ENCODE data around the gene STK32A. TPM values are rescaled to one million over a fixed set of nuclear protein-coding genes. Genes with fewer than 3 reads are reported as not detected.
"Not testable (repeated sequence)": the region's sequence is repeated elsewhere in the genome, so short reads cannot be mapped to it uniquely, and the experiment has no call there.

Gene STK32A
- total RNA-seq, 1 experiment from 2014 or later: 6.8 TPM

DNA sequence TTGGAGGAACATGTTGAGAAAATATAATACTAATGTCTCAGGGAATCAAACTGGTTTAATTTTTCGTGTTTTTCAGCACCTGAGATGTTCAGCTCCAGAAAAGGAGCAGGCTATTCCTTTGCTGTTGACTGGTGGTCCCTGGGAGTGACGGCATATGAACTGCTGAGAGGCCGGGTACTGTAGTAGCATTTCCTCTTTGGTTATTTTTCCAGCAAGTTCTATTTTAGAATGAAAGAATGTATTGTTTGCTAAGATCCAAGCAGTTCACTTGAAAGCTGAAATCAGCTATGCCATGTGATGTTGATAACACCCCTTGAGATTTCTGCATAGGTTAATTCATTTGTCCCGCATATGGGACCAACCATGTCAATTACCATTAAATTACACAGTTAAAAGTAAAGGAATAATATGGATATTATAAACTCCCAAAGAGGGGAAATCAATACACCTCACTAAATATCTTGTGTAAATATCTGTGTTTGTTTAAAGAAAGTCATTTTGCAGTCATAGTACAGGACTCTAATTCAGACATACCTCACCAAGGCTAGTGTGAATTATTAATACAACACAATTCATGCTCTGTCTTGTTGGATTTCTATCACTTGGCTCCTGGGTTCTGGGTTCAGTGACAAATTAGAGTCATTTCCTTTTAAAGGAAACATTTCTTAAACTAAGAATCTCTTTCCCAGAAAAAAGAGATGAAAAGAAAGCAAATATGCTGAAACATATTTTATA lies 126.8 kb downstream of the STK32A start:
- no TSS peak for BruUV-seq (replicated peaks)
- no peaks in the 10 kb centered on the region for H3K36me3 ChIP-seq (ENCODE audit: low read depth, low read length)
- intact Hi-C loops (cut with micrococcal nuclease): no loop called here

DNA sequence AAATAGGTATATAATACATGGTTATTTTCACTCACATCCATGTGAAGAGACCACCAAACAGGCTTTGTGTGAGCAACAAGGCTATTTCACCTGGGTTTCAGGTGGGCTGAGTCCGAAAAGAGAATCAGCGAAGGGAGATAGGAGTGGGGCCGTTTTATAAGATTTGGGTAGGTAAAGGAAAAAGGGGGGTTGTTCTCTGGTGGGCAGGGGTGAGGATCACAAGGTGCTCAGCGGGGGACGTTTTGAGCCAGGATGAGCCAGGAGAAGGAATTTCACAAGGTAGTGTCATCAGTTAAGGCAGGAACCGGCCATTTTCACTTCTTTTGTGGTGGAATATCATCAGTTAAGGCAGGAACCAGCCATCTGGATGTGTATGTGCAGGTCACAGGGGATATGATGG lies 132.6 kb downstream of the STK32A start:
- H3K4me2 ChIP-seq (ENCODE audit: low read length); H3K27ac ChIP-seq (ENCODE audit: low read length); H3K9ac ChIP-seq (ENCODE audit: low read length); H3K9me3 ChIP-seq (ENCODE audit: low read length); H3K27me3 ChIP-seq (ENCODE audit: low read length); POLR2A ChIA-PET (ENCODE audit: unreplicated experiment); H3F3A ChIP-seq (ENCODE audit: low read length, unreplicated experiment); ATAC-seq; intact Hi-C loops (cut with micrococcal nuclease); BruUV-seq (replicated peaks); H3K9me2 ChIP-seq (replicated peaks; ENCODE audit: low read length); H3K4me3 ChIP-seq (ENCODE audit: low read length); CTCF ChIA-PET; H3K36me3 ChIP-seq (ENCODE audit: low read depth, low read length); H3K4me1 ChIP-seq (ENCODE audit: insufficient read depth, low read length); H3K79me2 ChIP-seq (ENCODE audit: low read length); H2AFZ ChIP-seq (ENCODE audit: low read length); H4K20me1 ChIP-seq (ENCODE audit: low read length); DNase-seq: not testable (repeated sequence)

More for the DNA sequence above, 126.8 kb downstream of the STK32A start:
- H3K9me3 ChIP-seq (ENCODE audit: low read length): no peaks in the 10 kb centered on the region
- no peak overlapping the region for H2AFZ ChIP-seq (ENCODE audit: low read length)
- no peak overlapping the region for H3K4me2 ChIP-seq (ENCODE audit: low read length)
- H3K9me2 ChIP-seq (replicated peaks; ENCODE audit: low read length): no peaks in the 10 kb centered on the region
- TF ChIP-seq EZH2phosphoT487 (IDR thresholded peaks at IDR 0.05; ENCODE audit: borderline replicate concordance, low read length): no peak
- TF ChIP-seq, protein P1, sequence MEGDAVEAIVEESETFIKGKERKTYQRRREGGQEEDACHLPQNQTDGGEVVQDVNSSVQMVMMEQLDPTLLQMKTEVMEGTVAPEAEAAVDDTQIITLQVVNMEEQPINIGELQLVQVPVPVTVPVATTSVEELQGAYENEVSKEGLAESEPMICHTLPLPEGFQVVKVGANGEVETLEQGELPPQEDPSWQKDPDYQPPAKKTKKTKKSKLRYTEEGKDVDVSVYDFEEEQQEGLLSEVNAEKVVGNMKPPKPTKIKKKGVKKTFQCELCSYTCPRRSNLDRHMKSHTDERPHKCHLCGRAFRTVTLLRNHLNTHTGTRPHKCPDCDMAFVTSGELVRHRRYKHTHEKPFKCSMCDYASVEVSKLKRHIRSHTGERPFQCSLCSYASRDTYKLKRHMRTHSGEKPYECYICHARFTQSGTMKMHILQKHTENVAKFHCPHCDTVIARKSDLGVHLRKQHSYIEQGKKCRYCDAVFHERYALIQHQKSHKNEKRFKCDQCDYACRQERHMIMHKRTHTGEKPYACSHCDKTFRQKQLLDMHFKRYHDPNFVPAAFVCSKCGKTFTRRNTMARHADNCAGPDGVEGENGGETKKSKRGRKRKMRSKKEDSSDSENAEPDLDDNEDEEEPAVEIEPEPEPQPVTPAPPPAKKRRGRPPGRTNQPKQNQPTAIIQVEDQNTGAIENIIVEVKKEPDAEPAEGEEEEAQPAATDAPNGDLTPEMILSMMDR (conservative IDR thresholded peaks at IDR 0.05; ENCODE audit: low read depth, low read length): no peak
- no peak for TF ChIP-seq EZH2 (IDR thresholded peaks at IDR 0.05; ENCODE audit: low read length, unreplicated experiment)
- ATAC-seq (peak; percentile 54), DNase-seq (peak; percentile 29)
- no peak overlapping the region for H3K27ac ChIP-seq (ENCODE audit: low read length)
- H3K79me2 ChIP-seq (ENCODE audit: low read length): no peaks in the 10 kb centered on the region
- ChIA-PET CTCF (no interaction called here), POLR2A (ENCODE audit: unreplicated experiment) (no interaction called here)
- no peak overlapping the region for H3K9ac ChIP-seq (ENCODE audit: low read length)
- H3K27me3 ChIP-seq (ENCODE audit: low read length): no peaks in the 10 kb centered on the region
- H3K4me3 ChIP-seq (ENCODE audit: low read length): no peak overlapping the region
- peaks cover 35% of the 10 kb centered on the region for H3K4me1 ChIP-seq (ENCODE audit: insufficient read depth, low read length)
- no peaks in the 10 kb centered on the region for H4K20me1 ChIP-seq (ENCODE audit: low read length)
- no peaks in the 10 kb centered on the region for H3F3A ChIP-seq (ENCODE audit: low read length, unreplicated experiment)

DNA sequence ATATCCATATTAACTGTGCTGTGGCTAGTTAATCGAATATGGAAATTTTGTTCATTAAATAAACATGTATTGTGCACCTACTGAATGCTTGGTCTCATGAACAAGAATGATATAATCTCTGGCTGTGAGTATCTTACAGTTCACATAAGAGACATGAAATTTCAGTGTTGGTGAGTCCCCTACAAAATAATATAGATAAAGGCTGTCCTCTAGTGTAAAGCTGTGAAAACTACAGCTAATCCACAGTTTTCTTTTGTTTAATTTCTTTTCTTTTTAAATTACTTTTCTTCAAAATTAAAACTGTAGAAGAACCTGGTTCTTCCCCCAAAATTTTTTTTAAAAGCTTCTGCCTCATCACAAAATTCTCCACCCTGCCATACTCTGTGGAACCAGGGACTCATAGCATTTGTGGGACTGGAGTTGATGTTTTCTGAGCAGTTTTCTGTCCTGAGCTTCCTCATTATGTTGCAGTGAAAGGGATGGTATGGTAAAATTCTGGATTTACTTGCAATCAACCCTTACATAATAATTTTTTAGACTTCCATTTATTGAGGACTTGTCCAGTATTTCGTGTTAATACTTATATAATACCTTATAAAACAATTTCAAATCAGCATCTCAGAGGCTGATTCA lies 135.0 kb downstream of the STK32A start:
- Histone ChIP-seq H4K20me1 (ENCODE audit: low read length) (no peaks in the 10 kb centered on the region), H3K27ac (ENCODE audit: low read length) (no peak overlapping the region), H3K4me3 (ENCODE audit: low read length) (no peak overlapping the region), H3K9ac (ENCODE audit: low read length) (no peak overlapping the region), H3K9me2 (replicated peaks; ENCODE audit: low read length) (no peaks in the 10 kb centered on the region), H3K9me3 (ENCODE audit: low read length) (no peaks in the 10 kb centered on the region), H3K27me3 (ENCODE audit: low read length) (no peaks in the 10 kb centered on the region), H3K79me2 (ENCODE audit: low read length) (no peaks in the 10 kb centered on the region), H3K36me3 (ENCODE audit: low read depth, low read length) (no peaks in the 10 kb centered on the region), H3K4me2 (ENCODE audit: low read length) (no peak overlapping the region), H2AFZ (ENCODE audit: low read length) (no peak overlapping the region), H3K4me1 (ENCODE audit: insufficient read depth, low read length) (no peaks in the 10 kb centered on the region), H3F3A (ENCODE audit: low read length, unreplicated experiment) (no peaks in the 10 kb centered on the region)
- DNase-seq (peak; percentile 41), ATAC-seq (no peak)
- CTCF ChIA-PET: interaction anchor here (0.6 to 2.5 kb wide), 8 partner anchors 28 to 209 kb away, joined by 3 to 27 read pairs (median 5); partner anchors contain the start of gene STK32A
- intact Hi-C loops (cut with micrococcal nuclease): loop anchor here (1.0 to 10.0 kb wide), 4 partner anchors 146 to 827 kb away; no protein-coding TSS in a partner anchor
- POLR2A ChIA-PET (ENCODE audit: unreplicated experiment): no interaction called here
- TF ChIP-seq EZH2 (IDR thresholded peaks at IDR 0.05; ENCODE audit: low read length, unreplicated experiment) (no peak), EZH2phosphoT487 (IDR thresholded peaks at IDR 0.05; ENCODE audit: borderline replicate concordance, low read length) (no peak)
- TF ChIP-seq, protein P1 (conservative IDR thresholded peaks at IDR 0.05; ENCODE audit: low read depth, low read length): peak; percentile 76
- BruUV-seq (replicated peaks): no TSS peak
